DMS114 treated with DMSO at 0.1 percent for 48 hours (cell line): ENCODE measurements around the gene LRRC2.
A peak's percentile ranks its signal among the peaks of the same experiment; 100 is the strongest.
"Not testable (repeated sequence)": the region's sequence is repeated elsewhere in the genome, so short reads cannot be mapped to it uniquely, and the experiment has no call there.

Source experiments
- DNase-seq: peaks from one replicate; lab custom pipeline; 2025; ENCODE audit not compliant: unreplicated experiment; lab: John Stamatoyannopoulos, UW

LRRC2 gene

DNA sequence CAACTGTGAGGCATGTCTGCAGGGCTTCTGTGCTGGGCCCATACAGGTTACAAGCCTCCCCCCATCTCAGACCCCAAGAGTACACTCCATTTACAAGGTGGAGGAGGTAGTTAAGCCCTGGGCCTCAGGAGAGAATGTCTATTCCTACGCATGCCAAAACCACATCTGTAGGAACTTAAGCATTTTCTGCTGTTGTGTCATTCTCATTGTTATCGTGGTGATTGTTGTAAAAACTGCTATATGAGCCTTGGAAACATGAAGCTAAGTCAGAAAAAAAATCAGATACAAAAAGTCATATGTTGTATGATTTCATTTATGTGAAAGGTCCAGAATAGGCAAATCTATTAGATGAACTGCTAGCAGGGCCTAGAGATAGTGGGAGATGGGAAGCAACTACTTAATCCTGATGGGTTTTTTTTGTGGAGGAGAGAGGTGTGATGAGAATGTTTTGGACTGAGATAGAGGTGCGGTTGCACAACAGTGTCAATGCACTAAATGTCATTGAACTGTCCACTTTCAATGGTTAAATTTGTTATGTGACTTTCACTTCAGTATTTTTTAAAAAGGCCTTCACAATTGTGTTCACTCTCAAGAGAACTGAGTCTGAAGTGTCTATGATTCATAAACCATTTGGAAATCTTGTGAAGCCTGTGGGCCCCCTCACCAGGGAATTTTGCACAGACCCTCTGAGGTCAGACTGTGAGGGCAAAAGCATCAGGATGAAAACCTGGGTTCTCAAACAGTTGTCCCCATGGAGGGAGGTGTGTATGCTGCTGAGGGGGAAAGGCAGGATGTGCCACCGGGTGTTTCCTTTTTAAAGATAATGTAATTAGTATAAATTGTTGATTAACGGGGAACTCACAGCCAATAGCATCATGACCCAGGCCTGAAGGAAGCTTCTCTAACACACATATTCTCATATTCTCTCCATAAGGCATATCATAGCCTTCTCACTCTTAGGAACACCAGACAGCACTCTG lies 65.2 kb downstream of the LRRC2 start:
- no peak for DNase-seq

DNA sequence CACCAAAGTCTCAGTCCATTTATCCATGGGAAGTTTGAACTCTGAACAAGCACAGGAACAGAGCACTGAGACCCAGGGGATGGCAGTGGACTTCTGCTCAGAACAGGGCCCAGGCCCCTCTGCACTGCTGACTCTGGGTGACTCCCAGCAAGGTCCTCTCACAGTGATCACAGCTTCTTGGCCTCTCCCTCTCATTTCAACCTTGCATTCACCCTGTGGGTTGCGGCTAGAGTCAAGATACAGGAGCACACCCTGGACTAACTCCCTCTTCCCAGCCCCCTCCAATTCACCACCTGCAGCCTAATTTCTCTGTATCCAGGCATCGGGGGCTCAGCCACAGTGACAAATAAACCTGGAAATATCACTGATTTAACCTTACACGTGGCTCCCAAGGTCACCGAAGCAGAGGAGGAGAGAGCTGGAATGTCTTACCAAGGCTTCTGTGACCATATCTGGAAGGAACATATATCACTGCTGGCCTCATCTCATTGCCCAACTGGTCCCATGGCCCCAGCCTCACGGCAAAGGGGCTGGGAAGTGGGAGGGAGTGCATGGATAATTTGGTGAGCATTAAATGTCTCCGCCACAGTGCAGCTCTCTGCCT lies 67.1 kb downstream of the LRRC2 start:
- DNase-seq, result no peak

DNA sequence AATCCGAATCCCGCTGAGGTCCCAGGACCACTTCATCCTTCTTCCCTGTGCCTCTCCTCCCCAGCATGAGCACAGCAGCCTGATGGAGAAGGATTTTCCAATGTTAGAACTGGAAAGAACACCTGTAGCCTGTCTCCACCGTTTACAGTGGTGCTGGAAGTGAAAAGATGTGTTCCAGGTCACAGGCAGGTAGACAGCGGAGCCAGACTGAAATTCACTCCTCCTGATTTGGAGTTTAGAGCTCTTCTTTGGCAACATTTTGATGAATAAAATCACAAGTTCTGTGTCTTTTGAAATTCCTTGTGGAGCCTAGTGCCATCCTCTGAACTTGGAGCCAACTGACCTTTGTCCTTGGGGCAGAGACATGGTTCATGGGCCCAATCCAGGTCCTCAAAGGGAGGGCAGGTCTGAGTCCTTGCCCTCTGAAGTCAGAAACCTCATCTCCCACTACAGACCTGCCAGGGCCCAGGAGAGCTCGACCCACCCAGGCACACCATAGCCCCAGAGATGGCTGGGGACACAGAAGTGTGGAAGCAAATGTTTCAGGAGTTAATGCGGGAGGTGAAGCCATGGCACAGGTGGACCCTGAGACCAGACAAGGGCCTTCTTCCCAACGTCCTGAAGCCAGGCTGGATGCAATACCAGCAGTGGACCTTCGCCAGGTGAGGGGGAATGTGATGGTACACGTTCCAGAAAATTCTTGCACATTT lies 68.4 kb downstream of the LRRC2 start, which contains the start of gene RTP3:
RTP3 (plus strand) TSS at position 421 of the 710 bp plus-strand sequence; CDS start at position 508, 87 bp downstream.
- no peak for DNase-seq

DNA sequence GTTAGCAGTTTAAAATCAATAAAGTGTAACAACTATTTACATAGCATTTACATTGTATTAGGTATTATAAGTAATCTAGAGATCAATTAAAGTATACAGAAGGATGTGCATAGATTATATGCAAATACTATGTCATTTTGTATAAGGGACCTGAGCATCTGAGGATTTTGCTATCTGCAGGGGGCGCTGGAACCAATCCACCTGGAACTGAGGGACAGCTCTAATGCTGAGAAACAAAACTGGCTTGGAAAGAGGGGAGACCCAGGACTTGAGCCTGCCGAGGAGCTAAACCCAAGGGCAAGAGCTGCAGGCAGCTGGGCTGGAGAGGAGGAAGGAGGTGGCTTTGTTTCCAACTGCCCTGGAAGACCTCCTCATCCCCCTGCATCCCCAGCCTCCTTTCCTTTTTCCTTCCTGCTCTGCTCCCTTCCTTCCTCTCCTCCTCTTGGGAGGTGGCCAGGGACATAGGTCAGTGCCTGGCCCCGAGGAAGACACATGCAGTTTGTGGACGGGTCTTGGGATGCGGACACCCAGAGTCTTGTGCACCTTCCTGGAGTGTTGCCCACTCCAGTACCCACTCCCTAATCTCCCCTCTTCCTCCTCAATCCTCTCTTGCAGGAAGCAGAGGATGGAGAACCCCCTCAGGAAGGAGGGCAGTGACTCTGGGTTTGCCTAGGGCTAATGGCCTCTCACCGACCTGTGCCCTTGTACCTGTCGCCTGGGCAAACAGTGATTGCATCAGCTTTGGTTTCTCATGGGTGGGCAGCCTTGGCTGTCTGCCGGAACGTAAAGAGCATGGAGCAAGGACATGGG lies 69.2 kb downstream of the LRRC2 start:
- no peak for DNase-seq

DNA sequence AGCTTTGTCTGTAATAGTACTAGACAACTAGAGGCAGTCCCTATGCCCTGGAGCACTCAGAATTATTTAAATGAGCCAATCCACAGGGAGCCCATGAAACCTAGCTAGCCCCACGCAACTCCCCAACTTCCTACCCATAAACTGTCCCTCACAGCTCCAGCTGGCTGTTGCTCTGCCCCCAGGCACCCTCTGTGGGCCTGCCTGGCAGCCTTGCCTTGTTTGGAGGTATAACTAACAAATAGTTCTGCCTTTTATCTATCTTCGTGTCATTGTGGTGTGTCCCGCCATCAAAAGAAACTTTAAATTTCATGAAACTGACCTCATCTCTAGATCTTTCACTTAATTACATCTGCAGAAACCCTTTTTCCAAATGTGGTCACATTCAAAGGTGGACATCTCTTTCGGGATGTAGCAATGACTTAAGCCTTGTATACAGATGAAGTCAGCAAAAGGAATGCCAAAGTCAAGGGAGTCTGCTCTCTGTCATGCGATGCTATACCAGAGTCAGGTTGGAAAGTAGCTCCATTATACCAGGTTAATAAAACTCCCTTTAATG lies 70.1 kb downstream of the LRRC2 start:
- DNase-seq, result no peak

DNA sequence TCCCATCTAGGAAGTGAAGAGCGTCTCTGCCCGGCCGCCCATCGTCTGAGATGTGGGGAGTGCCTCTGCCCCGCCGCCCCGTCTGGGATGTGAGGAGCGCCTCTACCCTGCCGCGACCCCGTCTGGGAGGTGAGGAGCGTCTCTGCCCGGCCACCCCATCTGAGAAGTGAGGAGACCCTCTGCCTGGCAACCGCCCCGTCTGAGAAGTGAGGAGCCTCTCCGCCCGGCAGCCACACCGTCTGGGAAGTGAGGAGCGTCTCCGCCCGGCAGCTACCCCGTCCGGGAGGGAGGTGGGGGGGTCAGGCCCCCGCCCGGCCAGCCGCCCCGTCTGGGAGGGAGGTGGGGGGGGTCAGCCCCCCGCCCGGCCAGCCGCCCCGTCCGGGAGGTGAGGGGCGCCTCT lies 71.6 kb downstream of the LRRC2 start:
- DNase-seq, result not testable (repeated sequence)

DNA sequence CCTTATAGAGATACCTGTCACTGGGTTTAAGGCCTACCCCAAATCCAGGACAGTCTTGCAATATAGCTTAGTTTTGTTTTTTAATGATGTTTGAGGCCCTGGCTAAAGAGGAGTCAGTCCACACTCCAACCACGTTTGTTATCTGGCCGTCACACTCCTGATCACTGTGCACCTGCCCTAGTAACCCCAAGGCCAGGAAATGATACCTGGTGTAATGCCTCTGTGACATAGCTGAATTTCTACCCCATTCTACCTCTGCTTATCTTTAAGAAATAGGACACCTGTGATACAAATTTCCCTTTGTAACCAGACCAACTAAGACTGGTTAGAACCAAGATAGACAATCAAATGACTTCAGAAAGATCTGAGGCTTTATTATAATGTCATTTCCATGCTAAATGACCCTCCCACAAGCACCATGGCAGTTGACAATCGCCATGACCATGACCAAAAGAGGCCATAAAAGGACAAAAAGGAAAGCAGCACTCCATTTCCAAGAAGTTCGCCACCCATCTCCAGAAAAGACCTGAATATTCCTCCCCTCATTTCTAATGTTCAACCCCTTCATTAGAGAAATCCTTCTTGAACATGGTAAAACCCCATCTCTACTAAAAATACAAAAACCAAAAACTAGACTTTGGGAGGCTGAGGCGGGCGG lies 73.1 kb downstream of the LRRC2 start:
- DNase-seq, result no peak

DNA sequence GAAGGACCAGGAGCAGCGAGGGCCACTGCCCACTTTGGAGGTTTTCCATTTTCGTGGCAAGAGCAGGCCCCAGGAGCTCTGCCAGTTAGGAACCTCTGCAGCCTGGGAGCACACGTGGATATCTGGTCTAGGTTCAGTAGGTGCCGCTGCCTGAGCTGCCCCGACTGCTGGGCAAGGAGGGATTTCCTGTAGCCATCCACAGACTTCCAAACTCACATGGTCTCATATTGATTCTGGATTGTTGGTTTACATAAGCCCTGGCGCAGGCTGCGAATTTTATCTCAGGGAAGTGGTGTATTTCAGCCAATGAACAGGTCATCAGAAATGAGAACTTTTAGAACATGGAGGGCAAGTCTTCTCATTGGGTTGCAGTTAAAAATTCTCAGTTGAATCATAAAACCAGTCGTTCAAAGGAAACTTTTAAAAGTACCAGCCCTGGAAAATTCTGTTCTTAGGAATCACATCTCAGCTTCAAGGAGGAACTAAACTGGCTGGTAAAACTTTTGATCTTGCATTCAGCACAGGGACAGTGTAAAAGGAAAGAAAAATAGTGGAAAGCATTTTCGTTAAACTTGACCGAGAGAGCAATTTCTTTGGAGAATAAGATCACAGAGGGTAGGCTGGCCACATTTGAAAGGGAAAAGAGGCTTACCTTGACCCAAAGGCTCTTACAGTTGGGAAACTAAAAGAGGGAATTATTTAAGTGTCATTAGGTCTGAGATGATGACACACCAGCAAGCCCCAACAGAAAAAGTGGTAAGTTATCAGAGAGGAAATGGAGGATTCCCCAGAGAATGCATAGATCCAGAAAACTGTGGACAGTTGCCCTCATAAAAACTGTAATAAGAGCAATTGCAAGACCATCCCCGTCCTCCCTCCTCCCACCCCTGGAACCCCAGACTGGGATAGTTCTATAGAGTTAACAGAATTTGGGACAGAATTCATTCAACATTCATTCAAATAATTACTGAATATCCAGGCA lies 74.7 kb downstream of the LRRC2 start:
- DNase-seq, result no peak

DNA sequence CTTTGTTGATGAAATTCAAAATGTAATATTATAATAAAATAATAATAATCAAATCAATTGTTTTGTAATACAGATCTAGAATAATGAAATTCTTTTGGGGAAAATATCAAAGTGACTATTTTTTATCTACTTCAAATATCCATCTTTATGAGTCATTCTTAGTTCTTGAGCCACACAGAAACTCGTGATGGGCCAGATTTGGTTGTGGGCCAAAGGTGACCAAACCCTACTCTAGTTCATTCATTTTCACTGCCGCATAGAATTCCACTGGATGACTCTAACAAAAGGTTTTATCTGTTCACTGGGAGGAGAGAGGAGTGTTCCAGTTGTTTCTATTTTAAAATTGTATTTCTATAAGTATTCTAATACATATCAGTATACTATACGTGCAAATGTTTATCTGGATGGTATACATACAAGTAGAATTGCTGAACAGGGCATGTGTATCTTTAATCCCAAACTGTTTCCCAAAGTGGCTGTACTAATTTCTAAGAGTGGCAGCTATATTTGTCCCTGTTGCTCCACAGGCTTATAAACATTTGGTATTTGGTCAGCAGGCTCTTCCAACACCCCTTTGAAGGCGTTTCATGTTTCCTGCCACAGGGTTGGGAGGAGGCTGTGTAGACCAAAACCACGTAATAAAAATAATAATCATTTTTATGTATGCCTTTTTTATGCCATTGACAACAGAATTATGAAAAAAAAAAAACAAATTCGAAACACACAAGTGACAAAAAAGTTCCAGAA lies 75.6 kb downstream of the LRRC2 start:
- DNase-seq, result no peak

DNA sequence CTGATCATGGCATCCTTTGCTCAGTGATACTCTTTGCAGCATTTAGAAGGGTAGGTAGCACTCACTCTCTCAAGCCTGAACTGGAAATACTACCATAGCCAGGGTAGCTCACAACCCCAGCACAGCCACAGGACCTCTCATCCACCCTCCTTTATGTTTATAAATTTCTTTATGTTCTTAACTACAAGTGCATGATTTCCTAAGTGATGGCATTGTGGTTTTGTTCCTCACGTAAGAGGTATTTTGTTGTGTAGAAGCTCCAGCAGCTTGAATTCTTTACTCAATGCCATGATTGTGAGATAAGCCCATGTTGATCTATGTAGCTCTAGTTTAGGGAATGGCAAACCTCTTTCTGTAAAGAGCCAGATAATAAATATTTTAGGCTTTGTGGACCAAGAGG lies 76.2 kb downstream of the LRRC2 start:
- no peak for DNase-seq

DNA sequence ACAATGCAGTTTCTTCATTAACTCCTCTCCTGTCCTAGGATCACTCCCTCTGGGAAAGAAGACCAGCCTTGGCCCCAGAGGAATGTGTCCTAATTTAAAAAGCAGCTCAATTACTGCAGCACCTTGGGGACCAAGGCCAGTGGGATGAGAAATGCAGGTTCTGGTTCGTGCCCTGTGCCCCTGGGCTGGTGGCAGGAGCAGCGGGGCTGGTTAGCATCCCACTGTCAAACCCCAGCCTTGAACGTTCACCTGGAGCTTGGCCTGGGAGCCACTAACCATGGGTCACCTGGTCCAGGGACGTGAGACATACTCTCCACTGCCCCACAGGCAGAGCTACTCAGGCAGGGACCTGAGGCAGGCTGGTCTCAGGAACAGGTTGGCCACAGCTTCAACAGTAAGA lies 76.7 kb downstream of the LRRC2 start:
- DNase-seq, result no peak

DNA sequence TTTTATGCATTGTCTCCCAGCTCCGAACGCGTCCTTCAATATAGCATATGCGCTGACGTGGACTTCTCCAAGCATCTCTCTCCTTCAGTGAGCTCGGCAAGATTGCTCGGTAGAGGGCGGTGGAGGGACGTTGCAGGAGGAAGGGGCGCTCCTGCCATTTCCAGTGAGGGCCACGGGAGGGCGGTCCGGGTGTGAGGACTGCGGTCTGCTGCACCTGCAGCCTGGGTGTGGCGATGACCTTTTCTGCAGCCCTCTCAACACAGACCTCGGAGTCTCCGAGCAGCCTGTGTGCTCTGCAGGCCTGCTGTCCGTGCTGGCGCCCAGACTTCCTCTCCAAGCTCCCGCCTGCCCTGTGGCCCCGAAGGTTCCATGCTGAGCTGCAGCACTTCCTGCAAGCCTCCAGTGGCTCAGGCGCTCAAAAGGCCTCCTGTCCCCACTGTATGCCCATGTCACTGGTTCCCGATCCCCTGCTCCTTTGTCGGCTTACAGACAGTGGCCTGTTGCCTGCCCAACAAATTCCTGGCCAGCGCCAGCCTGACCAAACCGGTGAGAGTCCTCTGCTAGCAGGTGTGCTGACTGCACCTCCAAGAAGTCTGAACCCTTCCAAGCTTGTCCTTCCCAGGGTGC lies 77.3 kb downstream of the LRRC2 start:
- peak; percentile 86 for DNase-seq

DNA sequence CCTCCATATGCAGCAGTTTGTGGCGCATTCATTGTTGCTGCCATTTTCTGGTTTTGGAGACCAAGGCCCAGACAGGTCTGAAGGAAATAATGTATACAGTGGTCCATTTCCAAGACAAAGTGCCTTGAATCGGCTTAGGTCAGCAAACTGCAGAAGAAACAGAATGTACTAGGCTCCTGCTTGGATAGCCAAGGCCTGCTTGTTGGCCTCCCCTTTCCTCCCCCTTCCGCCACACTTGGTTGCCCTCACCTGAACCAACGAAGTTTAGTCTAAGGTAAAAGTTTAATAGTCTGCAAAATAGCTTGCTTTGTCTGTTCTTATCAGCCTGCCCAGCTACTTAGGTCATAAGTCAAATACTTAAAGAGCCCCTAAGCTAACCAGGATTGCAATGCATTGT lies 80.3 kb downstream of the LRRC2 start:
- no peak for DNase-seq

DNA sequence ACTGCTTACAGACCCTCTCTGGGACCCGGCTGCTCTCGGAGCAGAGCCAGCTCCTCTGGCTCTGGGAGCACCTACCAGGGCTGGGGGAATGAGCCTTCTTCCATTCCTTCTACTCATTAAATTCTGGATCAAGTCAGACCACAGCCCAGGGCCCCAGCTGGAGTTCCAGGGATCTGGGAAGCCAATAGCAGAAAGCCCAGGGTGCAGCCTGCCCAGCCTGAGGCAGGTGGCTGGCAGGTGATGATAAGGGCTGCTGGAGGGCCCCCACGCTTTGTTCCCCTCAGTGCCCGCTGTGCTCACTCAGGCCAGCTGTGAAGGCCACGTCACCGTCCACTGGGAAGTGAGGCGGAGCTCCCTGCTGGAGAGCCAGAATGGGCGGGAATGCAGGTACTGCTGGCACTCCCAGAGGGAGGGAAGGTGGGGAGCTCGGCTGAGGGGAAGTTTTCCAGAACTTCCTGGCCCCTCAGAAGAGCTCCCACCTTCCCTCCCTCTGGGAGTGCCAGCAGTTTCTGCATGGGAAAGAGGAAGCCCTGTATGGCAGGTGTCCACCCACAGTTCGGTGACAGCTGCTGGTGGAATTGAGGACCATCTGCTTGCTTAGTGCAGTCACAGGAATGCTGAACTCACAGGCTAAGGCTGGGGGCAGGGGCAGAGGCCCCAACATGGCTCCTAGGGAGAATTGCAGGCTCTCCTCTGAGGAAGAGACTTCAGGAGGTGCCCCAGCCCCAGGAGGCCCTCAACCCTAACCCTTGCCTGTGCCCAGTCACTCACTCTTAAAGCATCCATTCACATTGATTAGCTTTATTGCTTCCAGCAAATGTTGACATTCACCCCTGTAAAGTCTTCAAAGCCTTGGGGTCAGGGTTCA lies 81.0 kb downstream of the LRRC2 start:
- DNase-seq, result no peak

DNA sequence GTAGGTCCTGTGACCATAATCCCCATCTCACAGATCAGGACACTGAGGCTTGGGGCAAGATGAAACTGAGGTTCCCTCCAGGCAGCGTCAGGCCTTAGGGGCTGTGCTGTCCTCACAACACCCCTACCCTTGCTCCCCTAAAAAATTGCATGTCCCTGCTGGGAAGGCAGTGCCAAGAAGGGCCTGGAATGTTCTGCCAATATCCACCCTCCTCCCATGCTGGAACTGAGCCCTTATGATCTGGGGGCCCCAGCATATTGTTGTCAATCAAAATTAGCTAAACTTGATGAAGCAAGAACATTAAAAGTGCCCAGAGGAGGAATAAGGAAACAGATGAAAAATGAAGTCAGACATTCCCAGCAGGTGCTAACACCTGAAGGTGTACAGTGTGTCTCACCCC lies 81.7 kb downstream of the LRRC2 start:
- DNase-seq, result no peak

DNA sequence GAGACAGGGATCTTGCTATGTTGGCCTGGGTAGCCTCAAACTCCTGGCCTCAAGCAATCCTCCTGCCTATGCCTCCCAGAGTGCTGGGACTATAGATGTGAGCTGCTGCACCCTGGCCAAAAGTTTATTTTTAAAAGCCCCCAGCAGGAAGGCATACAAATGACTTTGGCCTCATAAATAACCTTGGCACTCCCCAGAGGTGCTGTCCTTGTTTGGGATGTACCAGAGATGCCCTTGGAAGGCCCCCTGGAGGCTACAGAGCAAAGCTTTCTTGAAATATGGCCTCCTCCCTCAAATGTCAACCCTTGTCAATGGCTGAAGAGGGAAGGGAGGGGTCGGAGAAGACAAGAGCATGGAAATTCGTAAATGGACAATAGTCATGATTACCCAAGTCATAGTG lies 82.3 kb downstream of the LRRC2 start:
- no peak for DNase-seq
